HG02970 (cell line): ENCODE measurements around the gene OGFR.

Experiments used
- ATAC-seq: cut with Tn5 transposase; IDR thresholded peaks from one replicate; pipeline ENCODE4 v1.9.1; 2021; ENCODE audit warnings: mild to moderate bottlenecking, moderate library complexity, moderate number of reproducible peaks; ENCODE audit not compliant: unreplicated experiment, low FRiP score

Gene OGFR, protein sequence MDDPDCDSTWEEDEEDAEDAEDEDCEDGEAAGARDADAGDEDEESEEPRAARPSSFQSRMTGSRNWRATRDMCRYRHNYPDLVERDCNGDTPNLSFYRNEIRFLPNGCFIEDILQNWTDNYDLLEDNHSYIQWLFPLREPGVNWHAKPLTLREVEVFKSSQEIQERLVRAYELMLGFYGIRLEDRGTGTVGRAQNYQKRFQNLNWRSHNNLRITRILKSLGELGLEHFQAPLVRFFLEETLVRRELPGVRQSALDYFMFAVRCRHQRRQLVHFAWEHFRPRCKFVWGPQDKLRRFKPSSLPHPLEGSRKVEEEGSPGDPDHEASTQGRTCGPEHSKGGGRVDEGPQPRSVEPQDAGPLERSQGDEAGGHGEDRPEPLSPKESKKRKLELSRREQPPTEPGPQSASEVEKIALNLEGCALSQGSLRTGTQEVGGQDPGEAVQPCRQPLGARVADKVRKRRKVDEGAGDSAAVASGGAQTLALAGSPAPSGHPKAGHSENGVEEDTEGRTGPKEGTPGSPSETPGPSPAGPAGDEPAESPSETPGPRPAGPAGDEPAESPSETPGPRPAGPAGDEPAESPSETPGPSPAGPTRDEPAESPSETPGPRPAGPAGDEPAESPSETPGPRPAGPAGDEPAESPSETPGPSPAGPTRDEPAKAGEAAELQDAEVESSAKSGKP

DNA sequence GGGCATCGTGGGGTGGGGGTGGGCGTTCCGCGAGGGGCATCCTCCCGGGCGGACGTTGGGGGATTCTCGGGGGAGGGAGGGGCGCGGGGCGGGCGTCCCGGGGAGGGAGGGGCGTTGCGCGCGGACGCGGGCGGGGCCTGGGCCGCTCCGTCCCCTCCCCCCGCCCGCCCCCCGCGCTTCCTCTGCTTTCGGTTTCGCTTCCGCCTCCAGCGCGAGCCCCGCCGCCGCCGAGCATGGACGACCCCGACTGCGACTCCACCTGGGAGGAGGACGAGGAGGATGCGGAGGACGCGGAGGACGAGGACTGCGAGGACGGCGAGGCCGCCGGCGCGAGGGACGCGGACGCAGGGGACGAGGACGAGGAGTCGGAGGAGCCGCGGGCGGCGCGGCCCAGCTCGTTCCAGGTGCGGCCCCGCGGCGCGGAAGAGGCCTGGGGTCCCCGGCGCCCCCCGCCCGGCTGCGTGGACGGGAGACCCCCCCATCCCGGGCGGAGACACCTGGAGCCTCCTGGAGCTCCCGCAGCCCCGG lies at the start of gene OGFR:
OGFR (plus strand) TSS at position 209 of the 528 bp plus-strand sequence; CDS start at position 234, 25 bp downstream.
- no peak for ATAC-seq

DNA sequence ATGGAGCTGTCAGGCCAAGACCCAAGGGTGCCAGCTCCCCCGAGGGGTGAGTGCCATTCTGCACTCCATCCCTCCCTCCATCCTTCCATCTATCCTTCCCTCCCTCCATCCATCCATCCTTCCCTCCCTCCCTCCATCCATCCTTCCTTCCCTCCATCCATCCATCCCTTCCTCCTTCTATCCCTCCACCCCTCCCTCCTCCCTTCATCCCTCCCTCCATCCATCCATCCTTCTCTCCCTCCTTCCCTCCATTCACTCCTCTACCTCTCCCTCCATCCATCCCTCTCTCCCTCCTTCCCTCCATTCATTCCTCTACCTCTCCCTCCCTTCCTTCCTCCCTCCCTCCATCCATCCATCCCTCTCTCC lies 49.7 kb upstream of the OGFR start:
- ATAC-seq, result no peak

DNA sequence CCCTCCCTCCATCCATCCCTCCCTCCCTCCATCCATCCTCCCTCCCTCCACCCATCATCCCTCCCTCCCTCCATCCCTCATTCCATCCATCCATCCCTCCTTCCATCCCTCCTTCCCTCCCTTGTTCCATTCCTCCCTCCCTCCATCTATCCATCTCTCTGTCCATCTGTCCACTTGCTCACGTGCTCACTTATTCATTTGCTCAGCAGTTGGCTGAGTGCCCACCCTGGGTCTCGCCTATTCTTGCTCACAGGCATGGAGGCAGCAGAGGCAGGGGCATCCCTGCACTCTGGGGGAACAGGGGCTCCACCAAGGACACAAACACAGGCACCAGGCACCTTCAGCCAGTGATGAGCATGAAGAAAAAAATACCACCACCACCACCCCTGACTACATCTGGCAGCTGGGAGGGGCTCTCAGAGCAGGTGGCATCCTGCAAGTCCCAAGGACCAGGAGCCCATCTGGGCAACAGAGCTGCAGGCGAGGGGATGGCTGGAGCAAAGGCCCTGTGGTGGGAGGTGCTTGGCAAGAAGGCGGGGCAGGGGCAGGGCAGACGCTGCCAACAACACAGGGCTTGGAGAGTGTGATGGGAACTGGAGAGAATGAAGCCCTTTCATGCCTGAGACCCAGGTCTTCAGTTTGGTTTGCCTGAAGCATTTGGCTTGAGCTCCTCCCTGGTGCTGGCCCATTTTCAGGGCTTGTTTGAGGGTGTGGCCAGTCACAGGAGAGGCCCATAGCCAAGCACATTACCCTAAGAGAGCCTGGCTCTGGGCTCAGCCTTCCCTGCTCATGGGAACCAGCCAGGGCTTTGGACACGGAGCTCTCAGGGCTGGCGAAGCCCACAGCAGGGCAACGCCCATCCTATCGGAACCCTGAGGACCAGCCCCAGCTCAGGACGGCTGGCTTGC lies 48.6 kb upstream of the OGFR start:
- ATAC-seq, result no peak

DNA sequence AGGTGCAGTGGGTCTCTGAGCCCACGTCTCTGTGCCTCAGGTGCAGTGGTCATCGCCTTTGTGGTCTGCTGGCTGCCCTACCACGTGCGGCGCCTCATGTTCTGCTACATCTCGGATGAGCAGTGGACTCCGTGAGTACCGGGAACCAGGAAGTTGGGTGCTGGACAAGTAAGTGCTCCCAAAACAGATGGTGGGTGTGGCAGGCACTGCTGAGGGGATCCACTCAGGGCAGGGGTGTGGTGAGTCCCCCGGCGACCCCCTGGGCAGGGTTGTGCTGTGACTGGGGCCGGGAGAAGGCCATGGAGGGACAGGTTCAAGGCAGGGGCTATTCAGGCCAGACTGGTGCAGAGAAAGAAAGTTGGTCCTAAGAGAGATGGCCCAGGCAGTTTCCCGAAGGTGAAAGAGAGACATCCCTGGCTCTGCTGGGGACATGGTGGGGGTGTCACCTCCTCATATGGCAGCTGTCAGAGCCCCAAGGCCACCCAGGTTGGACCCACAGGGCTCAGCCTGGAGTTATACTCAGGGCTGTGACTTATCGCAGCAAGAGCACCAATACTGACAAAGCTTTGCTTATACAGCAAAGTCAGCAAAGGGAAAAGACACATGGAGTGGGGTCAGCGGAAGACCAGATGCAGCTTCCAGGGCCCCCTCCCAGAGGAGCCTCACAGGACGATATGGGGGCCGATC lies 46.3 kb upstream of the OGFR start:
- no peak for ATAC-seq

DNA sequence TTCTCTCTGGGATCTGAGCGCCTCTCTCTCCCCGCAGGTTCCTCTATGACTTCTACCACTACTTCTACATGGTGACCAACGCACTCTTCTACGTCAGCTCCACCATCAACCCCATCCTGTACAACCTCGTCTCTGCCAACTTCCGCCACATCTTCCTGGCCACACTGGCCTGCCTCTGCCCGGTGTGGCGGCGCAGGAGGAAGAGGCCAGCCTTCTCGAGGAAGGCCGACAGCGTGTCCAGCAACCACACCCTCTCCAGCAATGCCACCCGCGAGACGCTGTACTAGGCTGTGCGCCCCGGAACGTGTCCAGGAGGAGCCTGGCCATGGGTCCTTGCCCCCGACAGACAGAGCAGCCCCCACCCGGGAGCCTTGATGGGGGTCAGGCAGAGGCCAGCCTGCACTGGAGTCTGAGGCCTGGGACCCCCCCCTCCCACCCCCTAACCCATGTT lies 44.6 kb upstream of the OGFR start:
- ATAC-seq, result no peak

DNA sequence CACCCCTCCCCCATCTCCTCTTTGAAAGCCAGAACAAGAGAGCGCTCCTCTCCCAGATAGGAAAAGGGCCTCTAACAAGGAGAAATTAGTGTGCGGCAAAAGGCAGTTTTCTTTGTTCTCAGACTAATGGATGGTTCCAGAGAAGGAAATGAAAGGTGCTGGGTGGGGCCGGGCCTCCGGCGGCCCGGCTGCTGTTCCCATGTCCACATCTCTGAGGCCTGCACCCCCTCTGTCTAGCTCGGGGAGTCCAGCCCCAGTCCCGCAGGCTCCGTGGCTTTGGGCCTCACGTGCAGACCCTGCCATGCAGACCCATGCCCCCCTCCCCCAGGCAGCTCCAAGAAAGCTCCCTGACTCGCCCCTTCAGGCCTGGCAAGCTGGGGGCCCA lies 44.2 kb upstream of the OGFR start:
- ATAC-seq, result no peak

DNA sequence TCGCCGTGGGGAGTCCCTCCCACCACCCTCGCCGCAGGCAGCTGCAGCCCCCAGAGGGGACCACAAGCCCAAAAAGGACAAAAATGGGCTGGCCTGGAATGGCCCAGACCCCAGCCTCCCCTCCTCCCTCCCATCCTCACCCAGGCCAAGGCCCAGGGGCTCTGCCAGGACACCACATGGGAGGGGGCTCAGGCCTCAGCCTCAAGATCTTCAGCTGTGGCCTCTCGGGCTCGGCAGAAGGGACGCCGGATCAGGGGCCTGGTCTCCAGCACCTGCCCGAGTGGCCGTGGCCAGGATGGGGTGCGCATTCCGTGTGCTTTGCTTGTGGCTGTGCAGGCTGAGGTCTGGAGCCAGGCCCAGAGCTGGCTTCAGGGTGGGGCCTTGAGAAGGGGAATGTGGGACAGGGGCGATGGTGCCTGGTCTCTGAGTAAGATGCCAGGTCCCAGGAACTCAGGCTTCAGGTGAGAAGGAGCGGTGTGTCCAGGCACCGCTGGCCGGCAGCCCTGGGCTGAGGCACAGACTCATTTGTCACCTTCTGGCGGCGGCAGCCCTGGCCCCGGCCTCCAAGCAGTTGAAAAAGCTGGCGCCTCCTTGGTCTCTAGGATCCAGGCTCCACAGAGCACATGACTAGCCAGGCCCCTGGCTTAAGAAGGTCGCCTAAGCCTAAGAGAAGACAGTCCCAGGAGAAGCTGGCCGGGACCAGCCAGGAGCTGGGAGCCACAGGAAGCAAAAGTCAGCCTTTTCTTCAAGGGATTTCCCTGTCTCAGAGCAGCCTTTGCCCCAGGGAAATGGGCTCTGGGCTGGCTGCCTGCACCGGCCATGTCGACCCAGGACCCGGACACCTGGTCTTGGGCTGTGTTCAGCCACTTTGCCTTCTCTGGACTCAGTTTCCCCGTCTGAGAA lies 43.5 kb upstream of the OGFR start:
- ATAC-seq, result no peak

DNA sequence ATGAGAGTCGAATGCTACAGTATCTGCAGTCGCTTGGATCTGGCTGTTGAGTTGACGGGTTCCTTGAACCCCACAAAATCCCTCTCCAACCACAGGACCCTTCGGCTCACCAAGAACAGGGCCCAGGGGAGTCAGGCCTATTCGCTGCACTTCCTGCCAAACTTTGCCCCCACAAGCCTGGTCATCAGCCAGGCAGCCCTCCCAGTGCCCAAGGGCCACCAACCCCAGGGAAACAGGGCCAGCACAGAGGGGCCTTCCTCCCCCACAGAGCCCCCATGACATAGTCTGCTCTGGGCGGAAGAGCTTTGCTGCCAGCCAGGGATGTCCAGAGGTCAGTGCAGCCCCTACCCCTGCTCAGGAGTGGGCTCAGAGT lies 42.9 kb upstream of the OGFR start:
- ATAC-seq, result no peak

DNA sequence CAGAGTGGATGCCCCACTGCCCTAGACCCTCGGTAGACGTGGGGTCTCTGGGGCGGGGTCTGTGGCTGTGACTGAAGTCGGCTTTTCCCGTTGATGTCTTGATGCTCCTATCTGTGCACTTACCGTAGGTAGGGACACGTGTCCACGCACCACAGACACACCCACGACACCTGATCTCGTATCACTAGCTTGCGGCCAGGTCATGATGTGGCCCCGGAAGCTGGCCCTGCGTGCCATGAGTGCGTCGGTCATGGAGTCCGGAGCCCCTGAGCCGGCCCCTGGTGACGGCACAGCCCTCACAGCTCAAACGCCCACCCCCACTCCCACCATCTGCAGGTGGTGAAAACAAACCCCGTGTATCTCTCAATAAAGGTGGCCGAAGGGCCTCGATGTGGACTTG lies 42.3 kb upstream of the OGFR start:
- ATAC-seq, result no peak

DNA sequence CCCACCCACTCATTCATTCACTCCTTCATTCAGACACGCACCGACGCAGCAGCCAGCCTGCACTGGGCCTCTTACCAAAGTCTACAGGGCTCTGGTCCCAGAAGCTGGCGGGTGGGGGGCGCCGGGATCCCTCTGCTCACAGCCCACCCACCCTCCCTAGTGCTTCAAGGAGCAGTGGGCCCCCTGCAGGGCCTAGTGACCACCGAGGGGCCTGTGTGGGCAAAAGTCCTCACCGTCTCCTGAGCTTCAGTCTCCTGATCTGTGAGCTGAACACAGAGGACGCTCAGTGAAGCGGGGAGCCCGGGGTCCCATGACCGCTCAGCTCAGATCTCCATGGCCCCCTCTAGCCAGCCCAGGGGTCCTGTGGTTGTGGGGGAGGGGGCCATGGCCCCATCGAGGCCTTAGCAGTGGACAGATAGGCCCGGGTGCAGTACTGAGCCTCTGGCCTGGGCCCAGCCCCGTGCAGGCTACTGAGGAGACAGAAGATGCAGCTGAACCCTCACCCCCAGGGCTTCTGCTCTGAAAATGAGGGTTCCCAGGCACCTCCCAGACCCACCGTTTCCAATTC lies 41.8 kb upstream of the OGFR start:
- ATAC-seq, result no peak

DNA sequence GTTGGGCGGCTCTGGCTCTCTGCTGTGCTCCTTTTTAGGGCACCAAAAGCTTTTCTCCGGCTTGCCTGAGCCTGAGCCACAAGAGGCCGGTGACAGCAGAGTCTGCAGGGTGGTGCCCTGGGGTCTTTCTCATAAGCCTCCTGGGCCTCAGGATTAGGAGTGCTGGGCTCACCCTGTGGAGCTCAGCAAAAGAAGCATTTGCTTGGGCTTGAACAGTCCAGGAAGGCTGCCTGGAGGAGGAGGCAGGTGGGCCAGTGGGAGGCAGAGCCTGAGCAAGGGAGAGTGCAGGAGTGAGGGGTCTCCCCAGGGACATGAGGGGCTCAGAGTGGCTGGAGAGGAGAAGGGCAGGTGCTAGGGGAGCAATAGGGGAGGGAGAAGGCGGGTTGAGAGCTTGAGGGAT lies 41.2 kb upstream of the OGFR start:
- ATAC-seq, result no peak

DNA sequence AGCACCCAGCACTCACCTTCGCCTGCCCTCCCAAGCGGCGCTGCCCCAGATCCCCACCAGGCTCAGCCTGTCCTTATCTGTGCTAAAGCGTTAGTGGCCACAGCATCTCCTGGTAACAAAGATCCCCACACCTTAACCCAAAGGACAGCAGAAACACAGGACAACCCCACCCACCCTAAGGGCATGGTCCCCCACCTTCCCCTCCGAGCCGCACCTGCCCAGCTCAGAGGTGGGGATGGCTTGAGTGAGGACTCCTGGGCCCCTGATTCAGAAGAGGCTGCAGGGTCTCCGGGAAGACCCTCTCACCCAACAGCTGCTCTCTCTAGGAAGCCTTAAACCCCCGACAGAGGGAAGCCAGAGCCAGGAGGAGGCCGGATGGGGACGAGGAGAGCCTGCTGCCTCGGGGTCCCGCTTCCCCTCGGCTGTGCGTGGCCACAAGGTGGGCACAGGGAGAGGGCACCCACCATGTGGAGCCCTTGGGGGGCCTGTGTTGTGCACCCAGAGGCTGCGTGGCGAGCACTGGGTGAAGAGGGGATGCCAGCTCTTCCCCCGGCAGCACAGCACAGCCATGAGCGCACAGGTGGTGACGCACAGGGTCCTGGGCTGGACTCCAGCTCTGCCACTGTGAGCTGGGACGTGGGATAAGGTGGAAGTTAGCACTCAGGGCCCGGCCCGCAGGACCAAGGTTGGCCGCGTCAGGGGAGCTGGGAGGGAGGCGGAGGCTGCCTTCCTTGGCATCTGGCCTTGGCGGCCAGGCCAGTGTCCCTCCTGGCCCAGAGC lies 40.3 kb upstream of the OGFR start:
- ATAC-seq, result no peak

DNA sequence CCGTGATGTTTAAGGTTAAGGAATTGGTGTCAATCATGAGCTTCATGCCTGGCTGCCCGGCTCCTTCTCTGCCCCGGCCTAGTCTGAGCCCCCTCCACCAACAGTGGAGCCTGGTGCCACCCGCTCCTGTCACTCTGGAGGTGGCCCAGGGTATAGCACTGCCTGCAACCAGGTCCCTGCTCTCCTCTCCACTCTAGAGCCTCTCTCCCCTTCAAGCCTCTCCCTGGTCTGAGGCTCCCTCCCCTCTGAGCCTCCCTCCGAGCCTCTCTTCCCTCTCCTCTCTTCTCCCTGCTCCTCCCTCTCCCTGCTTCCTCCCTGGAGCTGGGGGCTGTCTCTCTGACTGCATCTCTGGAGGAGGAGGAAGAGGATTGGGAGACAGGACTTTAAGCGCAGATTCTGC lies 39.6 kb upstream of the OGFR start:
- ATAC-seq, result no peak

DNA sequence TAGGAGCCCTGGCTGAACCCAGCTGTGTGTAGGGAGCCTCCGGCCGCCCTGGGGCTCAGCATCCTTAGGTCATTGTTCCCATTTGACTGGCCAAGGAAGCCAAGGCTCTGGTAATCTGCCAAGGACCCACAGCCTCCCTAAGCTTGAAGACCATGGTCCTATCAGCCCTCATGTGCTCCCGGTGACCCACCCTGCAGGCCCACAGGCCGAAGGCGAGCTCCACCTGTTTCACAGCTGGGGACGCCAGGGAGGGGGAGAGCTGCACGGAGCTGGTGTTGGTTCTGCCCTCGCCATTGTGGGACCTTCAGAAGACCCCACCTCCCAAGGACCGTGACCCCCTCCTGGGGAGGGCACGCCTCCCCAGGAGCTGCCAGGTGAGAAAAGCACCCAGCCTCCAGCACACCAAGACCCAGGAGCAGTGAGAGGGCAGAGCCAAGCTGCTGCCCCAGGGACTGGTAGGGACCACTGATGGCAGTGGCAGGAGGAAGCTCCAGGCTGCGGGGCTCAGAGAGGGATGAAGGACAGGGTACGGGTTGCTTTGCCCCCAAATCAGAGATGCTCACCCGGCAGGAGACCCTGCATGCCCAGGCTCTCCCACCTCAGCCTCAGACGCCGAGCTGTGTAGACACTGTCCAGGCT lies 39.1 kb upstream of the OGFR start:
- no peak for ATAC-seq

DNA sequence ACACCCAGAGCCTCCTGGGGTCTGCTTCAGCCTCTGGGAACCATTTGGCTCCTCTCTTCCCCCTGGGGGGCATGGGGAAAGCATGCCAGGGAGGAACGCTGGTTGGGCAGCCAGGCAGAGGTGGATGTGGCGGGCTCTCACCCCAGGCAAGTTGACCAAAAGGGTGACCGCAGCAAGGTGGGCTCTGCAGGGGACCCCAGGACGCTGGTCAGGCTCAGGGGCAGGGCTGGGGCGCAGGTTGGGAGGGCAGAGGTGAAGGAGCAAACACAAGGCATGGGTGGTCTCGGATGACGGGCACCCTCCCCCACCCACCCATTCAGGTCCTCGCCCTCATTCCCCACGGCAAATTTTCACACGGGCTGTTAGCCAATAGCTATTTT lies 38.6 kb upstream of the OGFR start:
- no peak for ATAC-seq

DNA sequence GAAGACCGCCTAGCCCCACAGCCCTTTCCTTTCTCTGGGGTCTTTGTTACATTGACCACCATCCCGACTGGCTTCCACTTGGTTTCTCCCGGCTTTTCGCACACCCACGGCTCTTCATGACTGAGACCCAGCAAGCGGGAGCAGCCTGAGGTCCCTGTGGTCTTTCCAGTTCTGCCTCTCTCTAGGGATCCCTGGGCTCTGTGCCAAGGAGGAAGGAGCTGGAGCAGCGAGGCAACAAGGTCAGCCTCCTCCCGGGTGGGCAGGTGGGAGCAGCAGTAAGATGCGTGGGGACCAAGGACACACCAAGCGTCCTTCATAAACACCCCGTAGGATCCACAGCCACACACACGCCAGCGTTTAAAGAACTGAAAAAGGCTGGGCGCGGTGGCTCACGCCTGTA lies 37.9 kb upstream of the OGFR start:
- no peak for ATAC-seq

DNA sequence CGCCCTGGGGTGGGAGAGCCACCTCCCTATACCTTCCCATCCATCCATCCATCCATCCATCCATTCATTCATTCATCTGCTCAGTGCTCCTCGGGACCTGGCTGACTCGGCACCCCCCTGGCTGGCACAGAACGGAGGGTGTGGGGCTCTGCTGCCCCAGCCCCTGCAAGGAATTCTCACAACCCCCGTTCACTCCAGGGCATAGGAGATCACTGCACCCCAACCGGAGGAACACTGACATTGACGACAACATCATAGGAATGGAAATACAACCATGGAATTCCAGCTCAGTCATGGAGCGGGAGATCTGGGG lies 36.4 kb upstream of the OGFR start:
- ATAC-seq, result no peak
